Measurements from ENCODE around the gene OAT. TPM values are rescaled to one million over a fixed set of nuclear protein-coding genes. Genes with fewer than 3 reads are reported as not detected.

The OAT gene
- total RNA-seq, 1 experiment from 2014 or later = 67.9 TPM

- Histone ChIP-seq H2AFZ (ENCODE audit: low read length) (no peak overlapping the region), H2BK120ac (ENCODE audit: low read depth, low read length, poor library complexity, severe bottlenecking) (no peak overlapping the region), H3K18ac (ENCODE audit: insufficient read length, low read depth, low read length) (no peak overlapping the region), H3K56ac (ENCODE audit: insufficient read length, low read depth, low read length) (no peak overlapping the region), H2AK5ac (ENCODE audit: insufficient read length, low read length) (no peak overlapping the region), H3K4me1 (ENCODE audit: insufficient read depth, low read length) (no peaks in the 10 kb centered on the region; the same call in 1 of the 2 replicates), H3T11ph (ENCODE audit: low read length) (no peak overlapping the region), H3K27ac (ENCODE audit: insufficient read length, low read depth, low read length) (no peak overlapping the region), H2BK20ac (ENCODE audit: low read depth, low read length, poor library complexity, severe bottlenecking) (no peak overlapping the region), H4K5ac (ENCODE audit: insufficient read length, low read depth, low read length) (no peak overlapping the region), H3K4ac (ENCODE audit: low read depth, low read length) (no peak overlapping the region), H3K9ac (ENCODE audit: extremely low read depth, insufficient read length, low read length) (no peak overlapping the region), H3K79me1 (ENCODE audit: insufficient read depth, low read depth, low read length, poor library complexity, severe bottlenecking) (no peaks in the 10 kb centered on the region), H2BK12ac (ENCODE audit: insufficient read length, low read depth, low read length) (no peak overlapping the region), H2BK5ac (ENCODE audit: insufficient read length, low read length) (no peak overlapping the region), H4K20me1 (ENCODE audit: control insufficient read depth, insufficient read depth, insufficient read length) (no peaks in the 10 kb centered on the region), H3K23ac (ENCODE audit: insufficient read length, low read depth, low read length) (no peak overlapping the region), H3K79me2 (ENCODE audit: insufficient read depth, low read length) (no peaks in the 10 kb centered on the region), H3K4me2 (ENCODE audit: insufficient read depth, insufficient read length, low read length) (no peak overlapping the region), H4K91ac (ENCODE audit: insufficient read length, low read depth, low read length) (no peak overlapping the region), H2BK15ac (ENCODE audit: low read depth, low read length) (no peak overlapping the region), H3K14ac (ENCODE audit: insufficient read depth, low read length) (no peak overlapping the region), H4K8ac (replicated peaks; ENCODE audit: insufficient read length, low read depth, low read length) (no peak overlapping the region), H3K27me3 (ENCODE audit: insufficient read depth, low read length) (no peaks in the 10 kb centered on the region), H3K9me3 (ENCODE audit: control insufficient read depth, low read depth, low read length) (no peaks in the 10 kb centered on the region), H3K23me2 (ENCODE audit: insufficient read length, low read depth, low read length, poor library complexity, severe bottlenecking) (no peaks in the 10 kb centered on the region)
- H3K9me3 Mint-ChIP-seq = no peaks in the 10 kb centered on the region
- peaks cover 7 to 15% of the 10 kb centered on the region in 2 experiments for H3K4me1 Mint-ChIP-seq
- no CpG with 5 or more reads among the region's 9 CpGs for WGBS (ENCODE audit: extremely low coverage, insufficient read length, low lambda C conversion rate)
- H3K27ac Mint-ChIP-seq = no peak overlapping the region
- no peaks in the 10 kb centered on the region for H3K36me3 Mint-ChIP-seq (ENCODE audit: insufficient read depth in 1 of 3, low read depth in 3 of 3)
- TF ChIP-seq CTCF (conservative IDR thresholded peaks at IDR 0.05) = no peak
- no peak overlapping the region for H3K4me3 Mint-ChIP-seq
- H3K27me3 Mint-ChIP-seq (ENCODE audit: low read depth) = peaks cover 19% of the 10 kb centered on the region
- DNase-seq = no peak
Observed at GRCh38 chr10:124380256-124380995, 38.3 kb downstream of the OAT start.
